Measurements from ENCODE around the gene KCNIP4.

GRCh38 chr4:21989351-21989750 lies 40.8 kb upstream of the KCNIP4 start:
- TF ChIP-seq CTCF (IDR thresholded peaks at IDR 0.05) (no peak), POLR2A (IDR thresholded peaks at IDR 0.05) (no peak)
